ENCODE measurements around the gene HSD17B7.

The HSD17B7 gene

GRCh38 chr1:162861101-162861500, 70.6 kb downstream of the HSD17B7 start, which contains the start of gene CCDC190:
CCDC190 (minus strand) TSS chr1:162861175; CDS start chr1:162859646, 1,529 bp downstream.
- DNase-seq = no peak

- no peak for DNase-seq
Measured at GRCh38 chr1:162861625-162862024, 71.1 kb downstream of the HSD17B7 start.

Measured in islet precursor cell (in vitro differentiated cells).